Activated CD4-positive, CD25-positive, alpha-beta regulatory T cell (primary cell): ENCODE data around the gene LSM10.
A peak's percentile ranks its signal among the peaks of the same experiment; 100 is the strongest.

Experiments used
- DNase-seq, 4 experiments: peaks; one replicate each; lab custom pipeline; 2025; lab: John Stamatoyannopoulos, UW

Gene LSM10

DNA sequence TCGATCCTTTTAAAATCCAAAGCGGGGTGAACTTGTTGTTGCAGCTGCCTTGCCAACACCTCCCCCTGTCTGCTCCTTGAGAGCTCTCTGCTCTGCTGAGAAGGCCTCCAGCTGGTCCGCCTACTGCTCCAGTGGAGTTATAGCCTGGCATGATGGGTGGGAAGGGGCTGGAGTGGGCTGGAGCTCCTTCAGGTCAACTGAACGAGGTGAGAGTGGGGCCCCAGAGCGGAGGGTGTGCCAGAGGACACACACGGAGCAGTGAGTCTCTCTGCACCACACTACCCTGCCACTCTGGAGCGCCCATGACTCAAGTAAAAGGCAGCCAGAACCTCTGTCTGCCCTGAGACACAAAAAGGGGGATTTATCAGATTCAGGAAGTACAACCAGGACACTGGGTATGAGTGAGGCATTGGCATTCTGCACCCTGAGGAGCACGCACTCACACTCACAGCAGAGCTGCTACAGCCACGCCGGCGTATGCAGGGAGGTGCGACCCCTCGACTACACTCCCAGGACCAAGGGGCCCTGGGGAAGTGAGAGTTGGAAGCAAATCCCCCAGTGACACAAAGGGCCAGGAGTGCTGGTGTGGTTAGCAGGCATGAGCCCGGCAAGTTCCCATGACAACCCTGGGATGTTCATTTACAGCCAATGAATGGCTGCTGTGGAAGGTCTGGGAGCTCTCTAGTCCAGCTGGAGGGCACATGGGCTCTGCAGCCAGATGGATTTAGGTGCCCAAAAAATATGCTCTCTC, 46.3 kb downstream of the LSM10 start:
- no peak for DNase-seq

DNA sequence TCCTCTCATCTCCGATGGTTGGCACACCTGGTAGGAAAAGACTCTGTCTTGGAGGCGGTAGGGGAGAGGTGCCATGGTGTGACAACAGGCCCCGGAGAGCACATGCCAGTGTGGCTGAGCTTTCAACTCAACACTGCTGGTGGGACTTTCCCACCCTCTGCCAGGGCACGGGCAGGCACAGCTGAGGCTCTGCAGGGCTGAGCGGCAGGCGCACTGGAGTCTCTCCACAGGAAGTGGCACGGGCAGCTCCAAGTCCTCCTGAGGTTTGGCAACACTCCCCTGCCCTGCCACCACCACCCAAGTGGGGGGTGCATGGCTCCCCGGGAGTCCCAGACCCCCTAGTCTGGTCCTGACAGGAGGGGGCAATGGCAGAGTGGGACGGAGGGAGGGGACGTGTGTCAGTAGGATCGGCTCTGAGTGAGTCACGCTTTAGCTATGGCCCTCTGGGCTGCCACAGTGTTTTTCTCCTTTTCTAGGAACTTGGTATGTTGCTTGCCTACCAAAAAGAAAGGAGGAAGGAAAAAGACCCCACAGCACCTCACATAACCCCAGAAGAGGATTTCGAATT, 47.0 kb downstream of the LSM10 start:
- DNase-seq = peak in 2 of 4 experiments; percentile 16 to 34

DNA sequence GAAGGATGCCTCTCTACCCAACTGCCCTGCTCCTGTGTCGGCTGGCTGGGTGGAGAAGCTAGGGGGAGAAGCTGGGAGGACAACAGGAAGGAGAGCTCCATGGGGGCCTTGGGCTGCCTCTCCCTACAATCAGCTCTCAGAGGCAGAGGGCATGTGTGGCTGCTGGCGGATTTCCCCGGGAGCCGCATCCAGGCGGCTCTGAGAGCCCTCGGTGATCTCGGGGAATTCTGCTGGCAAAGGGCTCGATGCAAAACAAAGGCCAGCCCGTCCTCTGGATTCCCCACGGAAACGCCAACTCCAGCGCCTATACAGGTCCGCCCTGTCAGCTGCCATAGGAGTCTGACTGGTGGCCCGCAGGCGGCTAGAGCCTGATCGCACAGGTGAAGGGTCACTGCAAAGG, 47.9 kb downstream of the LSM10 start:
- no peak for DNase-seq

DNA sequence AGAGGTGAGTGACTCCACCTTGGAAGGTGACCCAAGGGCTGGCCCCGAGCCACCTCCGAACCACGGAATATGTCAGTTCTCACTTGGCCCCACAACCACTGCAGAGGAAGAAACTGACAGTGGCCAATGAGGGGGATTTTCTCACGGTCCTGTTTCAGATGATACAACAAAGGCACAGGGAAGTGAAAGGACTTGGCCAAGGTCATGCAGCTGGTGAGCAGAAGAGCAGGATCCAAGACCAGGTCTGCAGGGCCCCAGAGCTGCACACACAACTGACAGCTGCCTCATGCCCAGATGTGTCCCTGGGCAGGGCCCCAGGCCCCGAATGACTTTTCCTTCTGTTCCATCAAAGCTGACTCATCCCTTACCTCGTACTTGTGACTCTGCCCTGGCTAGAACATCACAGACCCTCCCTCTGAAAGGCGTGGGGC, 48.5 kb downstream of the LSM10 start:
- no peak for DNase-seq

DNA sequence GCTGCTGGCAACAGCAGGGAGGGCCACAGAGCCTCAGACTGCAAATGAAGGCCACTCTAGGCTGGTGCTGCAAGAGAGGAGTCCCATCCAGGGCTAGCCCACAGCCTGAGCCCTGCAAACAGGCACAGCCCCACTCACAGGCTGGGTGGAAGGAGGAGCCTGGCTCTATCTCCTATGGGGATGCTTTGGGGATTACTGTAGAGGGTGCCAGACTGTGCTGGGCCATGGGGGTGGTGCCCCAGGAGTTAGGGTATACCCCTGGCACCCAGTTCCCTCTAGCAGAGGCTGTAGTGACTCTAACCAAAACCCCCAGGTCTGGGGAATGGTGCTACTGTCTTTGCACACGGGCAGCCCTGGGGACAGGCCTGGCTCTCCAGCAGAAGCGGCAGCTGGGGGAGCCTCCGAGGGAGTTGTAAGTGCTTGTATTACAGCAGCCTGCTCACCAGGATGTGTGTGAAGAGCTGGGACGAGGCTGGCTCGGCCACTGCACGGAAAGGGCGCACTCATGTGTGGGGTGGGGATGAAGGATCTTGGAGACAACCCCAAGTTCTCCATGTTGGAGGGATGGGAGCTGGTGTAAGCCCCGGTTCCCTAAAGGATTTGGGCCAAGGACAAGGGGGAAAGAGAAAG, 50.9 kb downstream of the LSM10 start:
- DNase-seq = no peak

DNA sequence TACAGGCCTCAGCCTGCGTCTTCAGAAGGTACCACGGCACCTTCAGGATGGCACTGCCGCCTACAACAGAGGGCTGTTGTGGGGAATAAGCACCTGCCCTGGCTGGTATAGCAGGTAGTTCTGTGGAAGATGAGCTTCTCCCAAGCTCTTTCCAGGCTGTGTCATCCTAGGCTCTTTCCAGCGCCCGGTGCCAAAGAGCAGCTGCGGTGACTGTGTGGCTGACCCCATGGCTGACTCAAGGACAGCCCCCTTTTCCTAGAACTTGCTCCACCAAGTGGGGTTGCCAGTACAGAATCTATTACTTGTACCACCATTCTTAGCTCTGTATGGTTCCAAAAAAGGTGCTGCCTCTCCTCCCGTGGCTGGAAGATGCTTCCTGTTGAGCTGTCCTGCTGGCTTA, 52.4 kb downstream of the LSM10 start:
- DNase-seq = no peak

DNA sequence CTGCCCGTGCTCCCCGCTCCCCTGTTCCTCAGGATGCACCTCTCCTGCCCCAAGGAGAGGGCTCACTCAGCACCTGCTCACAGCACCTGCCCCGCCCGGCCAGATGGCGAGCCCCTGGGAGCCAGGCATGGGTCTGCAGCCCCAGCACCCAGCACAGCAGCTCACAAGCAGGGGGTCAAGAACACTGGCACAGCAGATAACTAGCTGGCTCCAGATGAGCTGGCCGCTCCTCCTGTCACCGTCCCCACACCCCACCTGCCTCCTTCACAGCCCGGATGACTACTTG, 53.4 kb downstream of the LSM10 start:
- no peak for DNase-seq

DNA sequence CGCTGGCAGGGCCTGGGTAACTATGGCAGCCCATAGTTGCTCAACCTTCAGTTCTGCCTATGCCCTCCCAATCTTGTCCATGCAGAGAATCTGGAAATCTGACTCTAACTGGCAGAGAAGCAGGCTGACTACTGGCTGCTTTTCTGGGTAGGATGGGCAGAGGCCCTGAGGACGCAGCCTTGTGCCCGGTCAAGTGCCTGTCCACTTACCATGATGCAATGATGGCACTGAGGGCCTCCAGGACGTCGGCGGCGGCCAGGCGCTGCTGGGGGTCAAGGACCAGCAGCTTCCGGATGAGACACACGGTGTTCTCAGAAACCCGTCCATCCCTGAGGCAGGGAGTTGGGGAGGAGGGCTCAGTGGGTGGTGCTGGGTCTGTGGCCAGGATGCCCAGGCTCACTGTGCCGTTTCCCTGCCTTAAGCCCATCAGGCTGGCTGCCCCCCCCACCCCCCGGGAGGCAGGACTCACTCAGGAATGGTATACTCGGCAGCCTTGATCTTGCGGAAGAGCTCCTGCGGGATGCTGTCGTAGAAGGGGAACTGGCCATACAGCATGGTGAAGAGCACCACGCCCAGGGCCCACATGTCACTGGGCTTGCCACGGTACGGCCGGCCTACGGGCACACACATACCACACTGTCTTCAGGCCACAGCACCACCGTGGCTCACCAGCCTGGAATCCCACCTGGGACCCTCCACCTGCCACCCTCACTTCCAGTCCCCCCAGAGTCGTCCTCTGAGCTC, 53.9 kb downstream of the LSM10 start:
- no peak for DNase-seq
